ENCODE measurements around the gene SRGAP1.

SRGAP1 gene

GRCh38 chr12:64186789-64187188 is 342.3 kb downstream of the SRGAP1 start:
- DNase-seq (ENCODE audit: low spot score): peak; percentile 22
- no peak for TF ChIP-seq CTCF (IDR thresholded peaks at IDR 0.05; ENCODE audit: extremely low read depth, missing control alignments)

GRCh38 chr12:64187370-64187769 is 342.9 kb downstream of the SRGAP1 start:
- no peak for TF ChIP-seq CTCF (IDR thresholded peaks at IDR 0.05; ENCODE audit: extremely low read depth, missing control alignments)
- DNase-seq (ENCODE audit: low spot score): no peak

DNA sequence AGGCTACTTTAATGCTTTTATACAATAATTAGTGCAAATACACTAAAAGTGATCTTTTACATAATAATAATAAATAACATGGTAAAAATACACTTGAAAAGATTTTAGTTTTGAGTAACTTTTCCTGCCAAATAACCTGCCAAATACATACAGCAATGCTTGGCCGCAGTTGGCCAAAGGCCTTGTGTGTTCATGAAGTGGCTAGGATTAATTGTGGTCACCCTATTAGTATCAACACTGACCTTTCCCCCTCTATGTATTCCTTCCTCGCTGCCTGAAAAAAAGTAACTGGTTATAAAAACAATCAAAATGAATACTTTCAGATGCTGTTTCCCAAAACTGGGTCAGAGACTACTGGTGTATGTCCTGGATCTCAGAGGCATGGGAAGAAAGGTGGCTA is 343.3 kb downstream of the SRGAP1 start:
- DNase-seq (ENCODE audit: low spot score): no peak
- no peak for TF ChIP-seq CTCF (IDR thresholded peaks at IDR 0.05; ENCODE audit: extremely low read depth, missing control alignments)

- no peak for TF ChIP-seq CTCF (IDR thresholded peaks at IDR 0.05; ENCODE audit: extremely low read depth, missing control alignments)
- no peak for DNase-seq (ENCODE audit: low spot score)
These were observed 345.0 kb downstream of the SRGAP1 start for GRCh38 chr12:64189530-64189929.

- no peak for TF ChIP-seq CTCF (IDR thresholded peaks at IDR 0.05; ENCODE audit: extremely low read depth, missing control alignments)
- no peak for DNase-seq (ENCODE audit: low spot score)
These were observed 345.6 kb downstream of the SRGAP1 start for GRCh38 chr12:64190140-64190539.

GRCh38 chr12:64192644-64193444 is 348.3 kb downstream of the SRGAP1 start:
- TF ChIP-seq CTCF (IDR thresholded peaks at IDR 0.05; ENCODE audit: extremely low read depth, missing control alignments): no peak
- peak; percentile 73 for DNase-seq (ENCODE audit: low spot score)

DNA sequence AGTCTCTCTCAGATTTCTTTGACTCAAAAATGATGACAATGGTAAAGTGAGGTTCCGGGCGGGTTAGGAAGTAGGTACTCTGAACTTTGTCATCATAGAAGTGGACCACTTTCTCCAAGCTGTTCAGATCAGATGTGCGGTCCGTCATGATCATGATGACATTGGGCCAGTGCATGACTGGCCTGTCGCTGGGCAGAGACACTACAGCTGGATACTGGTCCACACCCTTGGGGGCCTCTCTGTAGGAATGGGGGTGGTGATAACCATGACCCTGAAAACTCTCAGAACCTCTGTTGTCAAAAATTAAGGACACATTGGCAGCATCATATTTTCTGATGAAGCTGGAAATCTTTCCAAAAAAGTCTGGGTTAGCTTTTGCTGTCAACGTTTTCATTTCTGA is 349.4 kb downstream of the SRGAP1 start:
- TF ChIP-seq CTCF (IDR thresholded peaks at IDR 0.05; ENCODE audit: extremely low read depth, missing control alignments): no peak
- DNase-seq (ENCODE audit: low spot score): no peak
